ENCODE results near the gene PARD6G.
A peak's percentile ranks its signal among the peaks of the same experiment; 100 is the strongest.

PARD6G gene

DNA sequence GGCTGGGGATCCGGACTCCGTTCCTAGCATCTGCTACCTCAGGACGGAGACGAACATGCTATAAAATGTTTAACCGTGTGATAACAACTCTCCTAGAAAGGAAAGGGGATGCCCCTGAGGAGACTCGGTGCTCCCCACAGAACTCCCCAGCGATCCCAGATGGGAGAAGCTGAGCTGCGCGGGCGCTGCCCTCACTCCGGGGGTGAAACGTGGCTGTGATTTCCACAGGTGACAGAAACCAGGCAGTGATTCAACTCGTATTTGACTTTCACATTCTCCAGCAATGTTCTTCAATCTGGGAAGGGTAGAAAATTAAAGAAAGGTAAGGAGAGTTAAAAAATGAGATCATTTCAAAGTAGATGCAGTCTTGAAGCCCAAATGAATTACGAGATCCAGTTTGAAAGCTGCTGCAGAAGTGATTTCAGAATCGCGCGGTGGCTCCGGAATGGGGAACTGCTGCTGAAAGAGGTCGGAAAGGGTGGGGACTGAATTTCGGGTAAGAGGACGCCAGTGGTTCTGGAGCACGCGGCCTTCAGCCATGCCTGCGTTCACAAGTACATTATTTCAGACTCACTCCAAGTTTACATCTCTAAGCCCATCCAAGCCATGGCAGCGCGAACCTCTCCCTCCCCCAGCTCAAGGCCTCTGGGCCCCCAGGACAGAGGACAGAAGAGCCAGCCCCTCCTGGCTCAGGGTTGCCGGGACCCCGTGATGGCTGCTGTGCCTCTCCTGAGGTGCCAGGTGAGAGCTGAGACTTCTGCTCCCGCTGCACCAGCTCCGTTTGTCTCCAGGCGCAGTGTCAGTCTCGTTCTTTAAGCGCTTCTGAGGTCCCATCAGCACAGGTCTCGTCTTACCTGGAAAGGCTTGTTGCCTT lies 98.8 kb downstream of the PARD6G start:
- no peak; the same call in 2 of the 3 replicates for ATAC-seq
- TF ChIP-seq, protein P1, sequence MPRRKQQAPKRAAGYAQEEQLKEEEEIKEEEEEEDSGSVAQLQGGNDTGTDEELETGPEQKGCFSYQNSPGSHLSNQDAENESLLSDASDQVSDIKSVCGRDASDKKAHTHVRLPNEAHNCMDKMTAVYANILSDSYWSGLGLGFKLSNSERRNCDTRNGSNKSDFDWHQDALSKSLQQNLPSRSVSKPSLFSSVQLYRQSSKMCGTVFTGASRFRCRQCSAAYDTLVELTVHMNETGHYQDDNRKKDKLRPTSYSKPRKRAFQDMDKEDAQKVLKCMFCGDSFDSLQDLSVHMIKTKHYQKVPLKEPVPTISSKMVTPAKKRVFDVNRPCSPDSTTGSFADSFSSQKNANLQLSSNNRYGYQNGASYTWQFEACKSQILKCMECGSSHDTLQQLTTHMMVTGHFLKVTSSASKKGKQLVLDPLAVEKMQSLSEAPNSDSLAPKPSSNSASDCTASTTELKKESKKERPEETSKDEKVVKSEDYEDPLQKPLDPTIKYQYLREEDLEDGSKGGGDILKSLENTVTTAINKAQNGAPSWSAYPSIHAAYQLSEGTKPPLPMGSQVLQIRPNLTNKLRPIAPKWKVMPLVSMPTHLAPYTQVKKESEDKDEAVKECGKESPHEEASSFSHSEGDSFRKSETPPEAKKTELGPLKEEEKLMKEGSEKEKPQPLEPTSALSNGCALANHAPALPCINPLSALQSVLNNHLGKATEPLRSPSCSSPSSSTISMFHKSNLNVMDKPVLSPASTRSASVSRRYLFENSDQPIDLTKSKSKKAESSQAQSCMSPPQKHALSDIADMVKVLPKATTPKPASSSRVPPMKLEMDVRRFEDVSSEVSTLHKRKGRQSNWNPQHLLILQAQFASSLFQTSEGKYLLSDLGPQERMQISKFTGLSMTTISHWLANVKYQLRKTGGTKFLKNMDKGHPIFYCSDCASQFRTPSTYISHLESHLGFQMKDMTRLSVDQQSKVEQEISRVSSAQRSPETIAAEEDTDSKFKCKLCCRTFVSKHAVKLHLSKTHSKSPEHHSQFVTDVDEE (CRISPR knock-in tag; IDR thresholded peaks at IDR 0.05), result no peak
- no peak for TF ChIP-seq CSDC2 (CRISPR knock-in tag; IDR thresholded peaks at IDR 0.05)
- TF ChIP-seq, protein P2, sequence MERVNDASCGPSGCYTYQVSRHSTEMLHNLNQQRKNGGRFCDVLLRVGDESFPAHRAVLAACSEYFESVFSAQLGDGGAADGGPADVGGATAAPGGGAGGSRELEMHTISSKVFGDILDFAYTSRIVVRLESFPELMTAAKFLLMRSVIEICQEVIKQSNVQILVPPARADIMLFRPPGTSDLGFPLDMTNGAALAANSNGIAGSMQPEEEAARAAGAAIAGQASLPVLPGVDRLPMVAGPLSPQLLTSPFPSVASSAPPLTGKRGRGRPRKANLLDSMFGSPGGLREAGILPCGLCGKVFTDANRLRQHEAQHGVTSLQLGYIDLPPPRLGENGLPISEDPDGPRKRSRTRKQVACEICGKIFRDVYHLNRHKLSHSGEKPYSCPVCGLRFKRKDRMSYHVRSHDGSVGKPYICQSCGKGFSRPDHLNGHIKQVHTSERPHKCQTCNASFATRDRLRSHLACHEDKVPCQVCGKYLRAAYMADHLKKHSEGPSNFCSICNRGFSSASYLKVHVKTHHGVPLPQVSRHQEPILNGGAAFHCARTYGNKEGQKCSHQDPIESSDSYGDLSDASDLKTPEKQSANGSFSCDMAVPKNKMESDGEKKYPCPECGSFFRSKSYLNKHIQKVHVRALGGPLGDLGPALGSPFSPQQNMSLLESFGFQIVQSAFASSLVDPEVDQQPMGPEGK (CRISPR knock-in tag; IDR thresholded peaks at IDR 0.05; ENCODE audit: borderline replicate concordance), result no peak
- no peak for TF ChIP-seq BACH2 (CRISPR knock-in tag; IDR thresholded peaks at IDR 0.05; ENCODE audit: borderline replicate concordance)
- TF ChIP-seq TOX (CRISPR knock-in tag; IDR thresholded peaks at IDR 0.05; ENCODE audit: borderline replicate concordance), result no peak
- no peak for TF ChIP-seq SNAI2 (CRISPR knock-in tag; IDR thresholded peaks at IDR 0.05)
- TF ChIP-seq TCF4 (CRISPR knock-in tag; IDR thresholded peaks at IDR 0.05; ENCODE audit: borderline replicate concordance), result no peak
- TF ChIP-seq ZNF565 (CRISPR knock-in tag; conservative IDR thresholded peaks at IDR 0.05; ENCODE audit: low read depth), result no peak

DNA sequence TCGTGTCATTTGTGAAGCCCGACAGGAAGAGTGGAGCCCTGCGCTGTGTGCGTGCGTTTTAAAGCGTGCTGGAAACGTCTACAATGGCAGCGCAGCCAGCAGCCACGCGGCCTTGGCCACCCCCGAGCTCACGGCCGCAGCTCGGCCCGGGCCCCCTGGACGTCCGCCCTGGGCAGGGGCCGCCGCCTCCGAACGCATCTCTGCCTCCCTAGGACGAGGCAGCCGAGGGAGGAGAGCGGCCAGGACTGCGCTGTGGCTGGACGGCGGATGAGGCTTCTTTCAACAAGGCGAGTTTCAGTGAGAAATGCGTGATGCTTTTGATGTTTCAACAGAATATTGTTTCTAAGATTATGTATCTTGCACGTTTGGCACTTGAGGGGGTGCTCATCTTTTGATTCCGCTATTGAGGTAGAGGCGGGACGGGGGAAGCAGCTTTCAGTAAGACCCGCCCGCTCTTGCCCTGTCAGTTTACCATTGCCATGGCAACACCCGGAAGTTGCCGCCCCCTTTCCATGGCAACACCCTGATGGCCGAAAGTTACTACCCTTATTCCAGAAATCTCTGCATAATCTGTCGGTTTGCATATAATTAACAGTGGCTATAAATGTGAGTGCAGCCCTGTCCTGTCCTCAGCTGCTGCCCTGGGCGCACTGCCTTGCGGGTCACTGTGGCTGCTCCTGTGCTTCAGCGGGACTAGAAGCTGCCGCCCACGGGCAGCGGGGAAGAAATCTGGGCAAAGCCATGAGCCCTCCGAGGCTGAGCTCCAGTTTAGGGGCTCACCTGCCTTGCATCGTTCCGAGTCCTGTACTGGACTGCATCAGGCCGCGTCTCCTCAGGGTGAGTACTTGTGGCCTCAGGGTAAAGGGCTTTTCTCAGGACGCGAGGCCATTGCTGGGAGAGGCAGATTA lies 99.6 kb downstream of the PARD6G start:
- ATAC-seq, result peak; percentile 89
- TF ChIP-seq ESRRG (CRISPR knock-in tag; IDR thresholded peaks at IDR 0.05) (no peak), BACH2 (CRISPR knock-in tag; IDR thresholded peaks at IDR 0.05; ENCODE audit: borderline replicate concordance) (no peak), ISL1 (CRISPR knock-in tag; IDR thresholded peaks at IDR 0.05) (no peak), PPARA (CRISPR knock-in tag; IDR thresholded peaks at IDR 0.05; ENCODE audit: borderline replicate concordance) (no peak), ZFP30 (CRISPR knock-in tag; IDR thresholded peaks at IDR 0.05) (no peak), ZNF8 (CRISPR knock-in tag; IDR thresholded peaks at IDR 0.05) (no peak), TCF4 (CRISPR knock-in tag; IDR thresholded peaks at IDR 0.05; ENCODE audit: borderline replicate concordance) (no peak), ZFP3 (CRISPR knock-in tag; IDR thresholded peaks at IDR 0.05) (no peak), GLIS3 (CRISPR knock-in tag; IDR thresholded peaks at IDR 0.05) (no peak), TOX (CRISPR knock-in tag; IDR thresholded peaks at IDR 0.05; ENCODE audit: borderline replicate concordance) (no peak), ARNTL (CRISPR knock-in tag; IDR thresholded peaks at IDR 0.05; ENCODE audit: borderline replicate concordance, low read depth) (no peak), RARB (CRISPR knock-in tag; IDR thresholded peaks at IDR 0.05) (no peak), OSR1 (CRISPR knock-in tag; IDR thresholded peaks at IDR 0.05) (no peak), ZNF565 (CRISPR knock-in tag; conservative IDR thresholded peaks at IDR 0.05; ENCODE audit: low read depth) (no peak)
- TF ChIP-seq, protein P1 (CRISPR knock-in tag; IDR thresholded peaks at IDR 0.05), result no peak
- TF ChIP-seq, protein P3, sequence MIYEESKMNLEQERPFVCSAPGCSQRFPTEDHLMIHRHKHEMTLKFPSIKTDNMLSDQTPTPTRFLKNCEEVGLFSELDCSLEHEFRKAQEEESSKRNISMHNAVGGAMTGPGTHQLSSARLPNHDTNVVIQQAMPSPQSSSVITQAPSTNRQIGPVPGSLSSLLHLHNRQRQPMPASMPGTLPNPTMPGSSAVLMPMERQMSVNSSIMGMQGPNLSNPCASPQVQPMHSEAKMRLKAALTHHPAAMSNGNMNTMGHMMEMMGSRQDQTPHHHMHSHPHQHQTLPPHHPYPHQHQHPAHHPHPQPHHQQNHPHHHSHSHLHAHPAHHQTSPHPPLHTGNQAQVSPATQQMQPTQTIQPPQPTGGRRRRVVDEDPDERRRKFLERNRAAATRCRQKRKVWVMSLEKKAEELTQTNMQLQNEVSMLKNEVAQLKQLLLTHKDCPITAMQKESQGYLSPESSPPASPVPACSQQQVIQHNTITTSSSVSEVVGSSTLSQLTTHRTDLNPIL (CRISPR knock-in tag; IDR thresholded peaks at IDR 0.05; ENCODE audit: low read depth), result no peak
- TF ChIP-seq, protein P4, sequence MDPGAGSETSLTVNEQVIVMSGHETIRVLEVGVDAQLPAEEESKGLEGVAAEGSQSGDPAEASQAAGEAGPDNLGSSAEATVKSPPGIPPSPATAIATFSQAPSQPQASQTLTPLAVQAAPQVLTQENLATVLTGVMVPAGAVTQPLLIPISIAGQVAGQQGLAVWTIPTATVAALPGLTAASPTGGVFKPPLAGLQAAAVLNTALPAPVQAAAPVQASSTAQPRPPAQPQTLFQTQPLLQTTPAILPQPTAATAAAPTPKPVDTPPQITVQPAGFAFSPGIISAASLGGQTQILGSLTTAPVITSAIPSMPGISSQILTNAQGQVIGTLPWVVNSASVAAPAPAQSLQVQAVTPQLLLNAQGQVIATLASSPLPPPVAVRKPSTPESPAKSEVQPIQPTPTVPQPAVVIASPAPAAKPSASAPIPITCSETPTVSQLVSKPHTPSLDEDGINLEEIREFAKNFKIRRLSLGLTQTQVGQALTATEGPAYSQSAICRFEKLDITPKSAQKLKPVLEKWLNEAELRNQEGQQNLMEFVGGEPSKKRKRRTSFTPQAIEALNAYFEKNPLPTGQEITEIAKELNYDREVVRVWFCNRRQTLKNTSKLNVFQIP (CRISPR knock-in tag; IDR thresholded peaks at IDR 0.05; ENCODE audit: borderline replicate concordance, low read depth), result no peak
- TF ChIP-seq, protein P2 (CRISPR knock-in tag; IDR thresholded peaks at IDR 0.05; ENCODE audit: borderline replicate concordance), result no peak
